Pancreas (tissue), 10 donors: ENCODE measurements around the gene USF2. TPM values are rescaled to one million over a fixed set of nuclear protein-coding genes. Genes with fewer than 3 reads are reported as not detected.
A peak's percentile ranks its signal among the peaks of the same experiment; 100 is the strongest.

ENCODE experiments used
- ATAC-seq, 4 donors: fragments of 200-7000 bp; cut with Tn5 transposase; one replicate each; pipeline versions ENCODE4 v1.8.0 to v1.9.1; 2020; ENCODE audit warnings: mild to moderate bottlenecking in 4 of 4, moderate library complexity in 4 of 4
- DNase-seq, 6 donors: peaks; one replicate each; pipeline ENCODE4 v3.0.0-alpha.2; 2020
- FAIRE-seq: peaks from 2 replicates; lab custom pipeline; 2012; peaks lifted over from hg19 to GRCh38; lab: Jason Lieb, UNC
- H3K27ac ChIP-seq, 4 donors: fragments of 200-600 bp; sonication (generic); 1 replicate in 3 of 4; 2 replicates in 1 of 4; pipeline versions ENCODE4 v1.5.0 to v1.8.0; 2020
- H3K27me3 ChIP-seq, 4 donors: fragments of 200-600 bp; one replicate each; pipeline ENCODE4 v1.8.0; 2021
- H3K36me3 ChIP-seq, 3 donors: fragments of 200-600 bp; sonication (generic) in 1 of 3; one replicate each; pipeline versions ENCODE4 v1.5.0 to v1.8.0; 2020 to 2021
- H3K4me1 ChIP-seq, 3 donors: fragments of 200-600 bp; one replicate each; pipeline ENCODE4 v1.8.0; 2021
- H3K4me3 ChIP-seq, 4 donors: fragments of 200-600 bp; sonication (generic) in 2 of 4; one replicate each; pipeline versions ENCODE4 v1.5.0 to v1.8.0; 2020 to 2021
- H3K9me3 ChIP-seq, 4 donors: fragments of 200-600 bp; one replicate each; pipeline ENCODE4 v1.8.0; 2021
- WGBS, 2 donors: extraction: QIAGEN DNeasy Blood & Tissue Kit; methylation state at CpG; one replicate each; pipeline ENCODE4 v1.1.7; 2013; 5-methylcytosine and 5-hydroxymethylcytosine counted together
- intact Hi-C, 3 donors: fragments of 100-400 bp; cut with DNase I; formaldehyde crosslinking; loops; one replicate each; pipeline versions ENCODE4 v1.11.1 to v1.14.2; 2022
- polyA plus RNA-seq, 2 donors: library from polyadenylated mRNA; stranded (reverse); fragments of 200-250 nt; gene quantifications; one replicate each; pipeline ENCODE4 v1.2.3, GENCODE V29; 2013
- total RNA-seq, 6 donors: library from RNA; stranded (reverse); fragmentation: NEBNext Ultra II Directional in 4 of 6; extraction: Animal tissue kit (Norgen Biotek cat#: 25700) in 4 of 6; gene quantifications; one replicate each; pipeline versions ENCODE4 v1.2.1 to v1.2.4, GENCODE V29; 2021 to 2023
- TF ChIP-seq, protein P1 (sequence below), 4 donors: fragments of 200-600 bp; sonication (generic) in 3 of 4; IDR thresholded peaks; one replicate each; pipeline versions ENCODE4 v1.5.0 to v1.8.0; 2021; ENCODE audit warnings: antibody characterized with exemption in 4 of 4
- donor health status: healthy with polysubstance abuse.
- donor health status: DM: no; HTN: no; CAD: no; lungs with moderate emphysema.
- donor health status: DM: no; HTN: no; CAD: no.
- donor health status: control.
- donor health status: control.
- donor health status: Bipolar disorder and iron deficiency.
- donor health status: DM: yes; HTN: yes; CAD: no.
- donor health status: DM: no; HTN: no; CAD: no.
- donor health status: DM: no; HTN: no; CAD: no.
- donor health status: DM: yes; HTN: yes; CAD: no.

Gene USF2
- total and polyA plus RNA-seq, 8 donors, result 46.4 to 112 (median 60.6) TPM

- H3K36me3 ChIP-seq, result no peaks in the 10 kb centered on the region
- no peaks in the 10 kb centered on the region for H3K9me3 ChIP-seq
- H3K27me3 ChIP-seq, result no peaks in the 10 kb centered on the region
- TF ChIP-seq, protein P1, sequence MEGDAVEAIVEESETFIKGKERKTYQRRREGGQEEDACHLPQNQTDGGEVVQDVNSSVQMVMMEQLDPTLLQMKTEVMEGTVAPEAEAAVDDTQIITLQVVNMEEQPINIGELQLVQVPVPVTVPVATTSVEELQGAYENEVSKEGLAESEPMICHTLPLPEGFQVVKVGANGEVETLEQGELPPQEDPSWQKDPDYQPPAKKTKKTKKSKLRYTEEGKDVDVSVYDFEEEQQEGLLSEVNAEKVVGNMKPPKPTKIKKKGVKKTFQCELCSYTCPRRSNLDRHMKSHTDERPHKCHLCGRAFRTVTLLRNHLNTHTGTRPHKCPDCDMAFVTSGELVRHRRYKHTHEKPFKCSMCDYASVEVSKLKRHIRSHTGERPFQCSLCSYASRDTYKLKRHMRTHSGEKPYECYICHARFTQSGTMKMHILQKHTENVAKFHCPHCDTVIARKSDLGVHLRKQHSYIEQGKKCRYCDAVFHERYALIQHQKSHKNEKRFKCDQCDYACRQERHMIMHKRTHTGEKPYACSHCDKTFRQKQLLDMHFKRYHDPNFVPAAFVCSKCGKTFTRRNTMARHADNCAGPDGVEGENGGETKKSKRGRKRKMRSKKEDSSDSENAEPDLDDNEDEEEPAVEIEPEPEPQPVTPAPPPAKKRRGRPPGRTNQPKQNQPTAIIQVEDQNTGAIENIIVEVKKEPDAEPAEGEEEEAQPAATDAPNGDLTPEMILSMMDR (IDR thresholded peaks at IDR 0.05), result no peak
- ATAC-seq (no peak), FAIRE-seq (no peak), DNase-seq (no peak)
- no peaks in the 10 kb centered on the region for H3K4me1 ChIP-seq
- no peak overlapping the region for H3K4me3 ChIP-seq
- WGBS, 2 donors, result 73 to 89% methylated on average over 1 of the region's 1 CpG
- intact Hi-C loops, result no loop called here
- H3K27ac ChIP-seq, result no peak overlapping the region
These were observed 27.3 kb upstream of the USF2 start for GRCh38 chr19:35241417-35241816.

DNA sequence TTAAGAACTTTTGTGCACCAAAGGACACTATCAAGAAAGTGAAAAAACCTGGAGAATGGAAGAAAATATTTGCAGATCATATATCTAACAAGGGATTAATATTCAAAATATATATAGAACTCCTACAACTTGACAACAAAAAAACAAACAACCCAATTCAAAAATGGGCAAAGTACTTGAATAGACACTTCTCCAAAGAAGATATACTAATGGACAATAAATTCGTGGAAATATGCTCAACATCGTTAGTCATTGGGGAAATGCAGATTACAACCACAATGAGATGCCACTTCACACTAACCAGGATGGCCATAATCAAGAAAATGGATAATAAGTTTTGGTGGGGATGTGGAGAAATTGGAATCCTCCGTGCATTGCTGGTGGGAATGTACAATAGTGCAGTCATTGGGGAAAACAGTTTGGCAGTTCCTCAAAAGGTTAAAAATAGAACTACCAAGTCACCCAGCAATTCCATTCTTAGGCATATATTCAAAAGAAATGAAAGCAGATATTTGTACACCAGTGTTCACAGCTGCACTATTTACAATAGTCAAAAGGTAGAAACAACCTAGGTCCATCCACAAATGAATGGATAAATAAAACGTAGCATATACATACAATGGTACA is 22.2 kb upstream of the USF2 start:
- intact Hi-C loops, result no loop called here
- ATAC-seq, result no peak
- H3K4me1 ChIP-seq, result peaks cover 0 to 12% (median 4%) of the 10 kb centered on the region in 3 donors
- TF ChIP-seq, protein P1 (IDR thresholded peaks at IDR 0.05), result no peak
- H3K36me3 ChIP-seq, result peaks cover 0 to 3% (median 0%) of the 10 kb centered on the region in 3 donors
- H3K4me3 ChIP-seq, result no peak overlapping the region
- WGBS, 2 donors, result 81 to 85% methylated on average over 4 of the region's 4 CpGs
- H3K27me3 ChIP-seq, result no peaks in the 10 kb centered on the region
- peak overlapping the region in 3 of 4 donors; percentile 98 to 99 (median 99) for H3K27ac ChIP-seq
- FAIRE-seq, result no peak
- H3K9me3 ChIP-seq, result no peaks in the 10 kb centered on the region
- DNase-seq, result no peak

- intact Hi-C loops, result no loop called here
- FAIRE-seq (no peak), ATAC-seq (peak; percentile 81 to 90 (median 84)), DNase-seq (peak; percentile 92 to 96 (median 94))
- H3K27ac ChIP-seq, result peak overlapping the region; percentile 98 to 100 (median 99)
- peak overlapping the region; percentile 72 to 95 (median 75) for H3K4me3 ChIP-seq
- peaks cover 0 to 3% (median 0%) of the 10 kb centered on the region in 3 donors for H3K36me3 ChIP-seq
- peaks cover 0 to 12% (median 4%) of the 10 kb centered on the region in 3 donors for H3K4me1 ChIP-seq
- no peaks in the 10 kb centered on the region for H3K9me3 ChIP-seq
- no peaks in the 10 kb centered on the region for H3K27me3 ChIP-seq
- 0 to 1% methylated on average over 38 to 42 of the region's 42 CpGs for WGBS, 2 donors
- TF ChIP-seq, protein P1 (IDR thresholded peaks at IDR 0.05), result peak in 2 of 4 donors; percentile 31 to 54
These were observed 21.0 kb upstream of the USF2 start for GRCh38 chr19:35247526-35248309.

GRCh38 chr19:35248310-35249145 is 20.2 kb upstream of the USF2 start, which contains the start of gene LSR:
LSR (plus strand) TSS chr19:35249002; CDS start chr19:35249023, 21 bp downstream.
- DNase-seq, result peak; percentile 91 to 97 (median 95)
- TF ChIP-seq, protein P1 (IDR thresholded peaks at IDR 0.05), result no peak
- Histone ChIP-seq H3K4me3 (peak within 1 kb of the TSS; percentile 72 to 95 (median 75)), H3K4me1 (peaks cover 0 to 12% (median 4%) of the 10 kb centered on the region in 3 donors), H3K9me3 (no peaks in the 10 kb centered on the region), H3K36me3 (peaks cover 0 to 3% (median 1%) of the 10 kb centered on the region in 3 donors), H3K27me3 (no peaks in the 10 kb centered on the region), H3K27ac (peak within 1 kb of the TSS; percentile 98 to 100 (median 99))
- 0% methylated on average over 64 to 69 of the region's 69 CpGs for WGBS, 2 donors
- FAIRE-seq, result no peak
- peak; percentile 89 to 95 (median 91) for ATAC-seq
- intact Hi-C loops, result no loop called here
